ENCODE results near the gene SCO2. TPM values are rescaled to one million over a fixed set of nuclear protein-coding genes. Genes with fewer than 3 reads are reported as not detected.

Gene SCO2
- total and polyA plus RNA-seq, 9 of the 15 experiments (the other 6 are each of a cell fraction or from before 2014, with no cell fraction given), result 0.34 to 4.0 (median 1.1) TPM; not detected in 3

- no peak for TF ChIP-seq NCOA4 (IDR thresholded peaks at IDR 0.05; ENCODE audit: partially characterized antibody)
- TF ChIP-seq, protein P1, sequence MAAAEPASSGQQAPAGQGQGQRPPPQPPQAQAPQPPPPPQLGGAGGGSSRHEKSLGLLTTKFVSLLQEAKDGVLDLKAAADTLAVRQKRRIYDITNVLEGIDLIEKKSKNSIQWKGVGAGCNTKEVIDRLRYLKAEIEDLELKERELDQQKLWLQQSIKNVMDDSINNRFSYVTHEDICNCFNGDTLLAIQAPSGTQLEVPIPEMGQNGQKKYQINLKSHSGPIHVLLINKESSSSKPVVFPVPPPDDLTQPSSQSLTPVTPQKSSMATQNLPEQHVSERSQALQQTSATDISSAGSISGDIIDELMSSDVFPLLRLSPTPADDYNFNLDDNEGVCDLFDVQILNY (CRISPR knock-in tag; IDR thresholded peaks at IDR 0.05), result no peak
- TF ChIP-seq ZNF140 (CRISPR knock-in tag; IDR thresholded peaks at IDR 0.05), result no peak
- no peak for TF ChIP-seq KLF6 (CRISPR knock-in tag; IDR thresholded peaks at IDR 0.05; ENCODE audit: borderline replicate concordance)
- peak; percentile 86 for TF ChIP-seq ZNF592 (IDR thresholded peaks at IDR 0.05)
- TF ChIP-seq, protein P2, sequence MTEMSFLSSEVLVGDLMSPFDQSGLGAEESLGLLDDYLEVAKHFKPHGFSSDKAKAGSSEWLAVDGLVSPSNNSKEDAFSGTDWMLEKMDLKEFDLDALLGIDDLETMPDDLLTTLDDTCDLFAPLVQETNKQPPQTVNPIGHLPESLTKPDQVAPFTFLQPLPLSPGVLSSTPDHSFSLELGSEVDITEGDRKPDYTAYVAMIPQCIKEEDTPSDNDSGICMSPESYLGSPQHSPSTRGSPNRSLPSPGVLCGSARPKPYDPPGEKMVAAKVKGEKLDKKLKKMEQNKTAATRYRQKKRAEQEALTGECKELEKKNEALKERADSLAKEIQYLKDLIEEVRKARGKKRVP (CRISPR knock-in tag; IDR thresholded peaks at IDR 0.05), result no peak
- TF ChIP-seq RCOR1 (IDR thresholded peaks at IDR 0.05; ENCODE audit: borderline replicate concordance in 1 of 2, low read depth in 2 of 2, low read length in 2 of 2), result no peak
- peak; percentile 14; the same call in 1 of the 2 replicates for TF ChIP-seq USF1 (CRISPR knock-in tag; IDR thresholded peaks at IDR 0.05)
- TF ChIP-seq ZNF766 (CRISPR knock-in tag; conservative IDR thresholded peaks at IDR 0.05), result no peak
- TF ChIP-seq NFIX (CRISPR knock-in tag; IDR thresholded peaks at IDR 0.05; ENCODE audit: low read depth), result no peak
- no peak for TF ChIP-seq HNRNPUL1 (IDR thresholded peaks at IDR 0.05; ENCODE audit: low read length)
- no peak for TF ChIP-seq TFE3 (CRISPR knock-in tag; IDR thresholded peaks at IDR 0.05)
- TF ChIP-seq, protein P3, sequence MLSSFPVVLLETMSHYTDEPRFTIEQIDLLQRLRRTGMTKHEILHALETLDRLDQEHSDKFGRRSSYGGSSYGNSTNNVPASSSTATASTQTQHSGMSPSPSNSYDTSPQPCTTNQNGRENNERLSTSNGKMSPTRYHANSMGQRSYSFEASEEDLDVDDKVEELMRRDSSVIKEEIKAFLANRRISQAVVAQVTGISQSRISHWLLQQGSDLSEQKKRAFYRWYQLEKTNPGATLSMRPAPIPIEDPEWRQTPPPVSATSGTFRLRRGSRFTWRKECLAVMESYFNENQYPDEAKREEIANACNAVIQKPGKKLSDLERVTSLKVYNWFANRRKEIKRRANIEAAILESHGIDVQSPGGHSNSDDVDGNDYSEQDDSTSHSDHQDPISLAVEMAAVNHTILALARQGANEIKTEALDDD (IDR thresholded peaks at IDR 0.05), result no peak
- TF ChIP-seq CTBP1 (IDR thresholded peaks at IDR 0.05; ENCODE audit: borderline replicate concordance), result peak; percentile 42
- TF ChIP-seq SMC3 (conservative IDR thresholded peaks at IDR 0.05; ENCODE audit: insufficient read depth, low read depth, low read length), result no peak
- no peak for TF ChIP-seq RUNX1 (IDR thresholded peaks at IDR 0.05; ENCODE audit: low read depth)
- TF ChIP-seq ZNF3 (CRISPR knock-in tag; IDR thresholded peaks at IDR 0.05), result no peak
- no peak for TF ChIP-seq ZNF586 (CRISPR knock-in tag; conservative IDR thresholded peaks at IDR 0.05)
- TF ChIP-seq COPS2 (conservative IDR thresholded peaks at IDR 0.05), result no peak
Measured at GRCh38 chr22:50526108-50526833, 873 bp upstream of the SCO2 start (continued).
